Measurements from ENCODE around the gene KDR.

Gene KDR

DNA sequence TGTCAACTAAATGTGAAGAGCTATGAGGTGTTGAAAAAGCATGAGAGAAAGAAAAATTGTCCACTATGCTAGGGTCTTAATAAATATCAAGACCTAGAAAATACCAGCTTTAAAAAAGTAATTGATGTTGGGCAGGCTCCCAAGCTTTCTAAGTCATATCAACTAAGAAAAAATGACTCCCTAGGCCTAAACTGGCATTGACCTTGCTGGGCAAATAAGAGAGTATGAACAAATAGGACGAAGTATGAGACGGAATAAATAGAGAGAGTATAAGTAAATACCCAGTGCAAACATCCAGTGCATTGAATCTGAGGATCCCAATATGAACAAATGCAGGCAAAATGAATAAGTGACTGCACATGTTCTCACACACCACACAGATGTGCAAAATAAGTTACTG, 3.2 kb downstream of the KDR start:
- no peak overlapping the region for H3K4me3 ChIP-seq (ENCODE audit: low read length)
- no peak overlapping the region for H3K27ac ChIP-seq (ENCODE audit: low read length)
- peaks cover 9% of the 10 kb centered on the region for H3K36me3 ChIP-seq (ENCODE audit: control insufficient read depth, low read depth, low read length)
- H3K9me3 ChIP-seq (ENCODE audit: control insufficient read depth, low read depth, low read length): no peaks in the 10 kb centered on the region
- peaks cover 28% of the 10 kb centered on the region for H3K27me3 ChIP-seq (ENCODE audit: control insufficient read depth, insufficient read depth, low read length)
- H3K9ac ChIP-seq (ENCODE audit: low read length): no peak overlapping the region
- peaks cover 8% of the 10 kb centered on the region for H3K4me1 ChIP-seq (ENCODE audit: control insufficient read depth, low read depth, low read length)

DNA sequence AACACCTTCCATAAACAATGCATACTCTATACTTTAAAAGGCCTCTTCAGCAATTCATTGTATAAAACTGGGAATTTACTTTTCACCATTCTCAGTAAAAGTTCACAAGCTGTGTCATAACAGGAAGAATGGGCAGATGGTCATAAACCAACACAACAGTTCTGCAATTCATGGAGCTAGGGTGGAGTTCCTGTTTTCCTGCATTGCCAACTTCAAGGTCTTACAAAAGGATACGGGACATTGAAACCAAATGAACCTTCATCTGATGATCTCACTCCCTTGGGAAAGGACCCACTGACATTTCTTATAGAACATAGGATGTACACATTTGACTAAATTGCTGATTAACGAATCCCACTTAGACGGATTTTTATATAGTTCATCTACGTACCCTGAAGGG, 4.1 kb downstream of the KDR start:
- peaks cover 17% of the 10 kb centered on the region for H3K36me3 ChIP-seq (ENCODE audit: control insufficient read depth, low read depth, low read length)
- peaks cover 16% of the 10 kb centered on the region for H3K4me1 ChIP-seq (ENCODE audit: control insufficient read depth, low read depth, low read length)
- no peaks in the 10 kb centered on the region for H3K9me3 ChIP-seq (ENCODE audit: control insufficient read depth, low read depth, low read length)
- H3K9ac ChIP-seq (ENCODE audit: low read length): no peak overlapping the region
- peaks cover 21% of the 10 kb centered on the region for H3K27me3 ChIP-seq (ENCODE audit: control insufficient read depth, insufficient read depth, low read length)
- no peak overlapping the region for H3K27ac ChIP-seq (ENCODE audit: low read length)
- H3K4me3 ChIP-seq (ENCODE audit: low read length): no peak overlapping the region

DNA sequence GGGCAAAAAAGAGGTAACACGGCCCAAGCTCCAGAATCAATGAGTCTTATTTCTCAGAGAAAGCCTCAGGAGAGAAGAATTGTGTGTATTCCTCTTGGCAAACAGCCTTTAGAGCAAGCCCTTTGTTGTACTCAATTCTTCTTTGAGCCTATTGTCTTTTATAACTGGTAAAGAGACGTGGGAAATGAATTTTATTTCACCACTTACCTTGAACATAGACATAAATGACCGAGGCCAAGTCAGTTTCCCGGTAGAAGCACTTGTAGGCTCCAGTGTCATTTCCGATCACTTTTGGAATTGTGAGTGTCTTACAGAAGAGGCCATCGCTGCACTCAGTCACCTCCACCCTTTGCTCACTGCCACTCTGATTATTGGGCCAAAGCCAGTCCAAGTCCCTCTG, 7.0 kb downstream of the KDR start:
- Histone ChIP-seq H3K9me3 (ENCODE audit: control insufficient read depth, low read depth, low read length) (no peaks in the 10 kb centered on the region), H3K27ac (ENCODE audit: low read length) (no peak overlapping the region), H3K27me3 (ENCODE audit: control insufficient read depth, insufficient read depth, low read length) (no peaks in the 10 kb centered on the region), H3K36me3 (ENCODE audit: control insufficient read depth, low read depth, low read length) (peaks cover 37% of the 10 kb centered on the region), H3K9ac (ENCODE audit: low read length) (no peak overlapping the region), H3K4me3 (ENCODE audit: low read length) (no peak overlapping the region), H3K4me1 (ENCODE audit: control insufficient read depth, low read depth, low read length) (peaks cover 8% of the 10 kb centered on the region)

DNA sequence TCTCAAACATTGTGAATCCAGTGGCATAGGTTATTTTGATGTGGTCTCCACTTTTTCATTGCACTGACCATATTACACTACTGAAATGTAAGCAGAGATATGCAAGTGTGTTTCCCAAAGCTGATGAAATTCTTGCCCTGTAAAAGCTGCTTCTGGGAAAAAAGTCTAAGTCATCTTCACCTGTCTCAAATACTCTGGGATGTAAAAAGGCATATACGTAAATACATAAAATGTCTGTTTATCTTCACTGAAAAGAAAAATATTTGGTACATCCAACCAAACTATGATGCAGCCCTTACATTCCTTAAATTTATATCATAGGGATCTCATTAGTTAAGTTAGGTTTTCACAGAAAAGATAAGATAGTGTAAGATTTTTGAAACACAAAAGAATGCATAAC, 7.9 kb downstream of the KDR start:
- Histone ChIP-seq H3K36me3 (ENCODE audit: control insufficient read depth, low read depth, low read length) (peaks cover 46% of the 10 kb centered on the region), H3K9me3 (ENCODE audit: control insufficient read depth, low read depth, low read length) (no peaks in the 10 kb centered on the region), H3K4me1 (ENCODE audit: control insufficient read depth, low read depth, low read length) (peaks cover 8% of the 10 kb centered on the region), H3K9ac (ENCODE audit: low read length) (no peak overlapping the region), H3K27ac (ENCODE audit: low read length) (no peak overlapping the region), H3K27me3 (ENCODE audit: control insufficient read depth, insufficient read depth, low read length) (no peaks in the 10 kb centered on the region), H3K4me3 (ENCODE audit: low read length) (no peak overlapping the region)

DNA sequence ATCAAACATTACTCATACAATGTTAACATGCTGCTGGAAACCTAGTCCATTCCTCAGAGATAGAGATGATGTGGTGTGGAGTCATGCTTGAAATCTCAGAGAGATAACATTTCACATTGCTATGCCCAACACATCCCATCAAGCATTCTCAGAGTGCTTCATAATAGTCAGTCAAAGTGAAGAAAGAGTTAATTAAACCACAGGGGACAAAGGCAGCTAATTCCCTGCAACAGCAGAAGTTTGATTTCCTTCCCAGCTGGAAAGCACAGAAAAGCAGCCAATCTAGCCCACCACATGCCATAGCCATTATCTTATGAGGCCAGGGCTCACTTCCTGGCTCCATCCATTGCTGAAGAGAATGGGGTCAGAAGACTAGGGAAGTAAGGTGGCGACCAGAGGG, 8.9 kb downstream of the KDR start:
- peaks cover 50% of the 10 kb centered on the region for H3K36me3 ChIP-seq (ENCODE audit: control insufficient read depth, low read depth, low read length)
- peaks cover 8% of the 10 kb centered on the region for H3K4me1 ChIP-seq (ENCODE audit: control insufficient read depth, low read depth, low read length)
- no peaks in the 10 kb centered on the region for H3K9me3 ChIP-seq (ENCODE audit: control insufficient read depth, low read depth, low read length)
- no peaks in the 10 kb centered on the region for H3K27me3 ChIP-seq (ENCODE audit: control insufficient read depth, insufficient read depth, low read length)
- no peak overlapping the region for H3K4me3 ChIP-seq (ENCODE audit: low read length)
- H3K27ac ChIP-seq (ENCODE audit: low read length): no peak overlapping the region
- no peak overlapping the region for H3K9ac ChIP-seq (ENCODE audit: low read length)

DNA sequence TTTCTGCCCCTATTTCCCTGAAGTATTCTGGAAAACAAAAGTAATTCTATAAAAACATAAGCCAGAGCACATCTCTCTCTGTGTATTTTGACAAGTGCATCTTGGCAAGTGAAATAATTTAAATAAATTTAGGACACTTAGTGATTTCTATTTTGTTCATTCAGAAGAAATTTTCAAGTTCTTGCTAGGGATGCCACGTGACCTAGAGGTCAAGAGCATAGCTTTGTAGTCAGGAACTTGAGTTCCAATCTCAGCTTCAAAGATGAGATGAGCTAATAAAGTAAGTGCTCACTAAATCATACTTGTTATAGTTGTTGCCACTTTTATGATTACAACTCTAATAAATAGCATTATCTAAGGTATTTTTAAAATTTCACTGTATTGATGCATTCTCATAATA, 13.8 kb downstream of the KDR start:
- H3K9me3 ChIP-seq (ENCODE audit: control insufficient read depth, low read depth, low read length): no peaks in the 10 kb centered on the region
- no peak overlapping the region for H3K27ac ChIP-seq (ENCODE audit: low read length)
- H3K27me3 ChIP-seq (ENCODE audit: control insufficient read depth, insufficient read depth, low read length): no peaks in the 10 kb centered on the region
- peaks cover 2% of the 10 kb centered on the region for H3K4me1 ChIP-seq (ENCODE audit: control insufficient read depth, low read depth, low read length)
- no peak overlapping the region for H3K4me3 ChIP-seq (ENCODE audit: low read length)
- H3K9ac ChIP-seq (ENCODE audit: low read length): no peak overlapping the region
- H3K36me3 ChIP-seq (ENCODE audit: control insufficient read depth, low read depth, low read length): peaks cover 80% of the 10 kb centered on the region

DNA sequence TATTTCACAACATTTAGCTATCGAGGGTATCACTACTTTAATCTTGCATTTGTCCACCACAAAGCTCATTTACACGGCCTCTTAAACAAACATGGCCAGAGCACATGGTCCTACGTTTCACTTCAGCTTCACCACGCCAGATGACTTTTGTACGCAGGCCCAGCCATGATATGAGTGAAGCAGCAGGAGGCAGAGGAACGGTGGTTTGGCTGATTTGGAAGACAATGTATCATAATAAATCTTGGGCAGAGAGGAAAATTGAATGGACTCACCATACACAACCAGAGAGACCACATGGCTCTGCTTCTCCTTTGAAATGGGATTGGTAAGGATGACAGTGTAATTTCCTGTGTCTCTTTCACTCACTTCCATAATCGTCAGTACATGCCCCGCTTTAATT, 15.3 kb downstream of the KDR start:
- H3K9ac ChIP-seq (ENCODE audit: low read length): no peak overlapping the region
- H3K27ac ChIP-seq (ENCODE audit: low read length): no peak overlapping the region
- peaks cover 90% of the 10 kb centered on the region for H3K36me3 ChIP-seq (ENCODE audit: control insufficient read depth, low read depth, low read length)

DNA sequence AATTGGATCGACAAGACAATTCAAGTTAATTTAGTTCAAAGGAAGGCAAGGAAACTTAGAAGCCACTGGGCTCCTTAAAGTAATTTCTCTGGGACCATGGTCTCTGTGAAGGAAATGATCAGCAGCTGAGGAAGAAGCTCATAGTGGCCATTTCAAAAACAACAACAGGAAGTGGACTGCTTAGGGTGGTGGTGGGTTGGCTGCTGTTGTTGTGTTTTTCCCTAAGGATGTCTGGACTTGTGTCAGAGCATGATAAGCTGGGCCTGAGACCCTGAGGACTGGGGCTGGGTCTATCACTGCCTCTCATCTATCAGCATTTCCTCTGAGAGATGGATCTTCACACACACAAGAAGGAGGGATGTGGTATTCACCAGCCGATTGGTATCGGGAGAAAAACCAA, 18.3 kb downstream of the KDR start:
- no peaks in the 10 kb centered on the region for H3K27me3 ChIP-seq (ENCODE audit: control insufficient read depth, insufficient read depth, low read length)
- H3K9ac ChIP-seq (ENCODE audit: low read length): no peak overlapping the region
- H3K36me3 ChIP-seq (ENCODE audit: control insufficient read depth, low read depth, low read length): peaks cover 95% of the 10 kb centered on the region
- no peaks in the 10 kb centered on the region for H3K4me1 ChIP-seq (ENCODE audit: control insufficient read depth, low read depth, low read length)
- no peak overlapping the region for H3K27ac ChIP-seq (ENCODE audit: low read length)
- no peak overlapping the region for H3K4me3 ChIP-seq (ENCODE audit: low read length)
- no peaks in the 10 kb centered on the region for H3K9me3 ChIP-seq (ENCODE audit: control insufficient read depth, low read depth, low read length)

More for the DNA sequence above, 15.3 kb downstream of the KDR start:
- no peaks in the 10 kb centered on the region for H3K9me3 ChIP-seq (ENCODE audit: control insufficient read depth, low read depth, low read length)
- no peaks in the 10 kb centered on the region for H3K4me1 ChIP-seq (ENCODE audit: control insufficient read depth, low read depth, low read length)
- no peaks in the 10 kb centered on the region for H3K27me3 ChIP-seq (ENCODE audit: control insufficient read depth, insufficient read depth, low read length)
- H3K4me3 ChIP-seq (ENCODE audit: low read length): no peak overlapping the region

DNA sequence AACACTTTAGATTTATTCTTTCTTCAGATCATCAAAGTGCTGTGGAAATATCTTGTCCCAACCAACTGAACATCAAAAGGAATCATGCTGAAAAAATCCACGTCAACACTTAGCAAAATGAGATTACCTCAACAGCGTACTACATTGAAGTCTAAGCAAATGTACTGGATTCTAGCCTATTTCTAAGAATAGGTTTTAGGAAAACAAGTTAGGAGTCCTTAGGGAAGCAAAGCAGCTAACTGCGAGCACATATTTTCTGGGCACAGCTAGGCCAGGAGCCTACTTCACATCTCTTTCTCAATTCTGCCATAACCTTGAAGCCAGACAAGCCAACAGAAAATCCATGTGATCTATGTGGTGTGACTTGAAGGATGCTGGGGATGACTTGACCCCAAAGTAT, 22.2 kb downstream of the KDR start:
- Histone ChIP-seq H3K36me3 (ENCODE audit: control insufficient read depth, low read depth, low read length) (peaks cover 90% of the 10 kb centered on the region), H3K4me3 (ENCODE audit: low read length) (no peak overlapping the region), H3K27ac (ENCODE audit: low read length) (no peak overlapping the region), H3K9ac (ENCODE audit: low read length) (no peak overlapping the region), H3K27me3 (ENCODE audit: control insufficient read depth, insufficient read depth, low read length) (no peaks in the 10 kb centered on the region), H3K4me1 (ENCODE audit: control insufficient read depth, low read depth, low read length) (no peaks in the 10 kb centered on the region), H3K9me3 (ENCODE audit: control insufficient read depth, low read depth, low read length) (no peaks in the 10 kb centered on the region)

DNA sequence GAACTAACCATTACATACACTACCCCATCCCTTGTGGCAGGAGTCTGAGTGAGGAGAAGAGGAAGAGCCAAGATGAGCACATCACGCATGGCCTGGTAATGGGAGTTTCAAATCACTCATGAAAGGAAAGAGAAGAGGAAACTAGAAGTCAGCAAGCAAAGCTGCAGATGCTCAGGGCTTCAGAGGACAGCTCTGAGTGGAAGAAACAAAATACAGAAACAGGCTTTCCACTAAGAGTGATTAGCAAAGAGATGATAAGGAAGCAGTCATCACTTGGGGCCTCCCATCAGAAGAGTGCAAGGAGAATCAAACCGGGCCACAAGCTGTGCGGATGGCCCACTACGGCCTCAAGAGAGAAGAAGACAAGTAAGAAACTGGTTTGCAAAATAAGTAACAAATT, 25.6 kb downstream of the KDR start:
- Histone ChIP-seq H3K9me3 (ENCODE audit: control insufficient read depth, low read depth, low read length) (no peaks in the 10 kb centered on the region), H3K27ac (ENCODE audit: low read length) (no peak overlapping the region), H3K36me3 (ENCODE audit: control insufficient read depth, low read depth, low read length) (peaks cover 89% of the 10 kb centered on the region), H3K4me3 (ENCODE audit: low read length) (no peak overlapping the region), H3K9ac (ENCODE audit: low read length) (no peak overlapping the region), H3K27me3 (ENCODE audit: control insufficient read depth, insufficient read depth, low read length) (no peaks in the 10 kb centered on the region), H3K4me1 (ENCODE audit: control insufficient read depth, low read depth, low read length) (no peaks in the 10 kb centered on the region)

DNA sequence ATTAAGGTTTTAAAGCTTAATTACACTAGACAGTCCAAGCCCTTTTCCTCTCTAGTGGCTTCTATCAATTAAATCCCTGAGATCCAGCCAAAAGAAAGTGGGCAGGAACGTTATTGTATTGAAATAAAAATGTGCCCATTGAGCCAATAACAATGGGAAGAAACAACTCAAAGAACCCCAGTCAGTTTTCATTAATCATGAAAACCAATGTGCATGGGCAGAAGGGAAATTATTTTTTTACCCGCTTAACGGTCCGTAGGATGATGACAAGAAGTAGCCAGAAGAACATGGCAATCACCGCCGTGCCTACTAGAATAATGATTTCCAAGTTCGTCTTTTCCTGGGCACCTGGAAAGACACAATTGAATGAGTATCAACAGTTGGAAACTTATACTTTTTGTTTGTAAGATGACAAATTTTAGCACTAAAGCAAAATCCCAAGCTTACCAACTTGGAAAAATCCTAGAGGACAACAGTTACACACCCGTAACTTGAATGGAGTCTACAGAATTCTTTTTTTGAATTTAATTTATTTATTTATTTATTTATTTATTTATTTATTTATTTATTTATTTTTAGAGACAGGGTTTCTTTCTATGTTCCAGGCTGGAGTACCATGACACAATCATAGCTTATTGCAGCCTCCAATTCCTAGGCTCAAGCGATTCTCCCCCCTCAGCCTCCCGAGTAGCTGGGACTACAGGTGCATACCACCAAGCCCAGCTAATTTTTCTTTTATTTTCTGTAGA, 26.8 kb downstream of the KDR start:
- Histone ChIP-seq H3K9me3 (ENCODE audit: control insufficient read depth, low read depth, low read length) (no peaks in the 10 kb centered on the region), H3K4me1 (ENCODE audit: control insufficient read depth, low read depth, low read length) (no peaks in the 10 kb centered on the region), H3K9ac (ENCODE audit: low read length) (no peak overlapping the region)

DNA sequence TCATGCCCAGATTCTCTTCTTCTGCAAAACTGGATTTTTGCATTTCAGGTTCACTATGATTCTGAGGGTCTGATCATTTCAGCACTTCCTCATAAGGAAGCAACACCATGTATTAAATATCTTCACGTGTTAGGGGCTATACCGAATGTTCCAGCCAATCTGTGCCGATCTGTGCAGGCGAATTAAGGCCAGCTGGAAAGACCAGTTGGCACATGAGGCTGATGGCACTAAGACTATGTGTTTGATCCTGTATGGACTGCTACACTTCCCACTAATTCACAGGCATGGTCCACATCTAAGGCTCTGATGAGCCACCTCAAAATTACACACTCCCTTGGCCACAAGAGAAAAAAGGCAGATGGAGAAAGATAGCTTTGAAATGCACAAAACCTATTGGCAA, 28.8 kb downstream of the KDR start:
- no peak overlapping the region for H3K9ac ChIP-seq (ENCODE audit: low read length)
- peaks cover 85% of the 10 kb centered on the region for H3K36me3 ChIP-seq (ENCODE audit: control insufficient read depth, low read depth, low read length)
- H3K27me3 ChIP-seq (ENCODE audit: control insufficient read depth, insufficient read depth, low read length): no peaks in the 10 kb centered on the region
- H3K4me3 ChIP-seq (ENCODE audit: low read length): no peak overlapping the region
- no peaks in the 10 kb centered on the region for H3K4me1 ChIP-seq (ENCODE audit: control insufficient read depth, low read depth, low read length)
- H3K27ac ChIP-seq (ENCODE audit: low read length): no peak overlapping the region
- no peaks in the 10 kb centered on the region for H3K9me3 ChIP-seq (ENCODE audit: control insufficient read depth, low read depth, low read length)

More for the DNA sequence above, 26.8 kb downstream of the KDR start:
- no peak overlapping the region for H3K27ac ChIP-seq (ENCODE audit: low read length)
- H3K36me3 ChIP-seq (ENCODE audit: control insufficient read depth, low read depth, low read length): peaks cover 87% of the 10 kb centered on the region
- H3K27me3 ChIP-seq (ENCODE audit: control insufficient read depth, insufficient read depth, low read length): no peaks in the 10 kb centered on the region
- H3K4me3 ChIP-seq (ENCODE audit: low read length): no peak overlapping the region

All from iPS-18a (cell line).